NT2/D1 (cell line): ENCODE results near the gene ARSI.

Experiments
- SUZ12 ChIP-seq: IDR thresholded peaks from 2 replicates; pipeline ENCODE4 v1.6.1; 2011; ENCODE audit not compliant: insufficient read length, insufficient read depth; ENCODE audit errors: extremely low read depth
- YY1 ChIP-seq: IDR thresholded peaks from 2 replicates; pipeline ENCODE4 v1.6.1; 2011; ENCODE audit not compliant: insufficient read length, insufficient read depth
- ZNF274 ChIP-seq: IDR thresholded peaks from 2 replicates; pipeline ENCODE4 v1.6.1; 2011; ENCODE audit warnings: mild to moderate bottlenecking, low read depth, low read length

DNA sequence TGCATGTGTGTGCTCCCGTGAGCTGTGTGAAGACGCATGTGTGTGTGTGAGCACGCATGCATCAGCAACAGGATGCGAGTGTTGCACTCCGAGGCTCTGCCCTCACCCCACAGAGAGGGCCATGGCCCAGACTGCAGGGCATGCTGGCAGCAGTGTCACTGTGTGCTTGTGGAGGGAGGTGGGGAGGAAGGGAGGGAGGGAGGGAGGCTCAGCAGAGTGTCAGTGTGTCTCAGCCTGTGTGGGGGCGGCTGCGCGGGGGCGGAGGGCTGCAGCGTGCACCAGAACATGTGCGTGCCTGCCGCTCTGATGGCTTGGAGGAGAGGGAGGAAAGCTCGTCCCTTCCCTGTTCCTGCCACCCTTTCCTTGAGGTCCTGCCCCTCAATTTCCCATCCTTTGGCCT, 18.4 kb downstream of the ARSI start:
- TF ChIP-seq ZNF274: no peak
- no peak for TF ChIP-seq YY1
- no peak for TF ChIP-seq SUZ12
